Measurements from ENCODE around the gene MED9.
"Not testable (repeated sequence)": the region's sequence is repeated elsewhere in the genome, so short reads cannot be mapped to it uniquely, and the experiment has no call there.

MED9 gene

GRCh38 chr17:17476865-17477467 lies at the start of gene MED9:
Gene MED9 (plus strand): TSS chr17:17477000. CDS start chr17:17477042, 42 bp downstream.
- DNase-seq (ENCODE audit: low read depth in 2 of 2, low spot score in 1 of 2), result peak; percentile 89 to 92

GRCh38 chr17:17429222-17429621 lies 47.6 kb upstream of the MED9 start:
- DNase-seq (ENCODE audit: low read depth in 2 of 2, low spot score in 1 of 2), result no peak

GRCh38 chr17:17430924-17431323 lies 45.9 kb upstream of the MED9 start:
- DNase-seq (ENCODE audit: low read depth in 2 of 2, low spot score in 1 of 2), result not testable (repeated sequence)

- no peak for DNase-seq (ENCODE audit: low read depth in 2 of 2, low spot score in 1 of 2)
Observed at GRCh38 chr17:17431605-17432004, 45.2 kb upstream of the MED9 start.

- DNase-seq (ENCODE audit: low read depth in 2 of 2, low spot score in 1 of 2), result no peak
Observed at GRCh38 chr17:17433000-17433703, 43.6 kb upstream of the MED9 start.

GRCh38 chr17:17434477-17434876 lies 42.3 kb upstream of the MED9 start:
- no peak for DNase-seq (ENCODE audit: low read depth in 2 of 2, low spot score in 1 of 2)

- no peak for DNase-seq (ENCODE audit: low read depth in 2 of 2, low spot score in 1 of 2)
Observed at GRCh38 chr17:17435323-17435722, 41.5 kb upstream of the MED9 start.

GRCh38 chr17:17437461-17437860 lies 39.3 kb upstream of the MED9 start:
- DNase-seq (ENCODE audit: low read depth in 2 of 2, low spot score in 1 of 2), result no peak

- no peak for DNase-seq (ENCODE audit: low read depth in 2 of 2, low spot score in 1 of 2)
Observed at GRCh38 chr17:17437893-17438292, 38.9 kb upstream of the MED9 start.

GRCh38 chr17:17440010-17440843 lies 36.6 kb upstream of the MED9 start:
- DNase-seq (ENCODE audit: low read depth in 2 of 2, low spot score in 1 of 2), result peak; percentile 48 to 57

GRCh38 chr17:17440938-17441675 lies 35.7 kb upstream of the MED9 start:
- DNase-seq (ENCODE audit: low read depth in 2 of 2, low spot score in 1 of 2), result no peak

GRCh38 chr17:17443173-17443572 lies 33.6 kb upstream of the MED9 start:
- no peak for DNase-seq (ENCODE audit: low read depth in 2 of 2, low spot score in 1 of 2)

- DNase-seq (ENCODE audit: low read depth in 2 of 2, low spot score in 1 of 2), result no peak
Observed at GRCh38 chr17:17445296-17445924, 31.4 kb upstream of the MED9 start.

GRCh38 chr17:17445925-17446665 lies 30.7 kb upstream of the MED9 start:
- DNase-seq (ENCODE audit: low read depth in 2 of 2, low spot score in 1 of 2), result no peak

GRCh38 chr17:17446666-17447155 lies 30.1 kb upstream of the MED9 start:
- DNase-seq (ENCODE audit: low read depth in 2 of 2, low spot score in 1 of 2), result no peak

GRCh38 chr17:17447264-17447663 lies 29.5 kb upstream of the MED9 start:
- no peak for DNase-seq (ENCODE audit: low read depth in 2 of 2, low spot score in 1 of 2)

- no peak for DNase-seq (ENCODE audit: low read depth in 2 of 2, low spot score in 1 of 2)
Observed at GRCh38 chr17:17448076-17448475, 28.7 kb upstream of the MED9 start.

GRCh38 chr17:17448723-17449122 lies 28.1 kb upstream of the MED9 start:
- DNase-seq (ENCODE audit: low read depth in 2 of 2, low spot score in 1 of 2), result no peak

GRCh38 chr17:17453088-17453487 lies 23.7 kb upstream of the MED9 start:
- no peak for DNase-seq (ENCODE audit: low read depth in 2 of 2, low spot score in 1 of 2)

GRCh38 chr17:17454276-17454675 lies 22.5 kb upstream of the MED9 start:
- DNase-seq (ENCODE audit: low read depth in 2 of 2, low spot score in 1 of 2), result no peak

All from stimulated activated CD8-positive, alpha-beta memory T cell treated with anti-CD3 and anti-CD28 coated beads, Interleukin-4, amount 100 ng/mL, for 4 hours (primary cell).